Activated CD4-positive, alpha-beta memory T cell treated with anti-CD3 and anti-CD28 coated beads for 36 hours (primary cell): ENCODE results near the gene PLD2. TPM values are rescaled to one million over a fixed set of nuclear protein-coding genes. Genes with fewer than 3 reads are reported as not detected.

ENCODE experiments used
- CTCF ChIA-PET: fragments of 350-600 bp; sonication (Branson Sonifier 250); formaldehyde crosslinking; loops from one replicate; lab custom pipeline; 2021; ENCODE audit warnings: antibody characterized with exemption, inconsistent platforms; lab: Charles Lee
- POLR2A ChIA-PET: fragments of 350-600 bp; sonication (Branson Sonifier 250); formaldehyde crosslinking; loops from one replicate; lab custom pipeline; 2021; ENCODE audit warnings: antibody characterized with exemption; lab: Charles Lee
- DNase-seq: peaks from one replicate; pipeline ENCODE4 v3.0.0-alpha.2; 2020
- H3K27ac Mint-ChIP-seq: one replicate; pipeline ENCODE4 v1.8.0; 2021; ENCODE audit warnings: mixed read lengths
- H3K27me3 Mint-ChIP-seq: one replicate; pipeline ENCODE4 v1.8.0; 2021; ENCODE audit warnings: mixed read lengths
- H3K36me3 Mint-ChIP-seq: one replicate; pipeline ENCODE4 v1.8.0; 2021; ENCODE audit warnings: mixed read lengths
- H3K4me1 Mint-ChIP-seq: one replicate; pipeline ENCODE4 v1.8.0; 2021; ENCODE audit warnings: low read depth, mixed read lengths
- H3K4me3 Mint-ChIP-seq: one replicate; pipeline ENCODE4 v1.8.0; 2021; ENCODE audit warnings: mild to moderate bottlenecking, mixed read lengths
- H3K9me3 Mint-ChIP-seq: one replicate; pipeline ENCODE4 v1.8.0; 2021; ENCODE audit warnings: mixed read lengths
- intact Hi-C: fragments of 100-400 bp; cut with micrococcal nuclease; formaldehyde crosslinking; loops from one replicate; pipeline ENCODE4 v1.15.1; 2023
- total RNA-seq, 2 experiments: library from RNA; stranded (reverse); gene quantifications; one replicate each; pipeline ENCODE4 v1.2.3, GENCODE V29; 2021

The PLD2 gene
- total RNA-seq, 2 experiments from 2014 or later = 15.8 to 19.3 TPM

DNA sequence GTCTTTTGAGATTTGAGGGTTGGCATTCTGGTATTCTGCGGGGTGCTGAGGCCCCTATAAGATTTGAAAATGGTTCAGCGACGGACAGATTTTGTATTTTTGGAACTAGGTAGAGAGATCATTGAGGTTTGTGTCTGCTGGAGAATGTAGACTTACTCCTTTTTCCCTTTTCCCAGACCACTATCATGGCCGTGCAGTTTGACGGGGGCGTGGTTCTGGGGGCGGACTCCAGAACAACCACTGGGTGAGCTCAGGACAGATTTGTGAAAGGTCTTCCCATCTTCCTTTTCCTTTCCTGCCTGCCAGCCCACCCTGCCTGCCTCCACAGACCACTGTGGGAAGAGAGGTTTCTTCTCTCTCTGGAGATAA lies 10.4 kb upstream of the PLD2 start:
- H3K4me1 Mint-ChIP-seq = peaks cover 18% of the 10 kb centered on the region
- H3K36me3 Mint-ChIP-seq = peaks cover 12% of the 10 kb centered on the region
- H3K9me3 Mint-ChIP-seq = no peaks in the 10 kb centered on the region
- H3K27ac Mint-ChIP-seq = peak overlapping the region; percentile 92
- intact Hi-C loops = loop anchor here (1.0 to 2.0 kb wide), 3 partner anchors 11 to 86 kb away; partner anchors contain the start of genes ARRB2, MINK1 and PLD2
- peak overlapping the region; percentile 99 for H3K4me3 Mint-ChIP-seq
- H3K27me3 Mint-ChIP-seq = no peaks in the 10 kb centered on the region
- DNase-seq = peak; percentile 44
- POLR2A ChIA-PET = interaction anchor here (0.9 to 1.7 kb wide), 4 partner anchors 10 to 86 kb away, joined by 3 to 6 read pairs (median 4); partner anchors contain the start of genes ARRB2 and PLD2
- CTCF ChIA-PET = interaction anchor here (0.9 to 1.1 kb wide), 3 partner anchors 10 to 230 kb away, joined by 4 to 6 read pairs (median 4); partner anchors contain the start of genes ARRB2 and VMO1

DNA sequence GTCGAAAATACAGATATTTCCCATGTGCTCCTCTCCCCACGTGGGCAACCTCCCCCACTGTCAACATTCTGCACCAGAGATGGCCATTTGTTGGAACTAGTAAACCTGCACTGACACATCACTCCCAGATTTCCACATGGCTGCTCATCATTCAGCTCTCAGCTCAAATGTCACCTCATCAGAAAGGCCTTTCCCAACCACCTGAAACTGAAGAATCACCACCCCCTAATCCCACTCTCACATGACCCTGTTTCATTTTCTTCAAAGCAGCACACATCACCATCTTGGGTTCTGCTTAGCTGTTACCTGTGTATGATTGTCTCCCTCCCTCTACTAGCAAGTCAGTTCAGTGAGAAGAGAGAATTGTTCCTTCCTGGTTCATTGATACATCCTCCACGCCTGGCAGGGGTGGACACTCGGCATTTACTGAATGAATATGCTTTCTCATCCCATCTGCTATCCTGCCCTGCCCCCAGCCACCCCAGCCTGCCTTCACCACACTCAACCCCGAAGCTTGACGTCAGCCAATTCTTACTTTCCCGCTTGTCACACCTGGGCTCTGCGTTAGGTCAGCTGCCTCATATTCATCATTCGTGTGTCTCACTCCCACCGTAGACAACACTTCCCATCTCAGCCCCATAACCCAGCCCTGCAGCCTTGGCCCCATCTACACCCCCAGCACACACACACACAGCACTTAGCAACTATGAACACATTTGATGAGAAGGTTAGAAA lies 6.3 kb upstream of the PLD2 start:
- no peaks in the 10 kb centered on the region for H3K9me3 Mint-ChIP-seq
- ChIA-PET POLR2A (interaction anchor here (1.8 kb wide), 1 partner anchor 10 kb away, joined by 5 read pairs; no protein-coding TSS in a partner anchor), CTCF (interaction anchor here (0.7 to 0.8 kb wide), 2 partner anchors 10 to 14 kb away, joined by 3 to 4 read pairs; no protein-coding TSS in a partner anchor)

DNA sequence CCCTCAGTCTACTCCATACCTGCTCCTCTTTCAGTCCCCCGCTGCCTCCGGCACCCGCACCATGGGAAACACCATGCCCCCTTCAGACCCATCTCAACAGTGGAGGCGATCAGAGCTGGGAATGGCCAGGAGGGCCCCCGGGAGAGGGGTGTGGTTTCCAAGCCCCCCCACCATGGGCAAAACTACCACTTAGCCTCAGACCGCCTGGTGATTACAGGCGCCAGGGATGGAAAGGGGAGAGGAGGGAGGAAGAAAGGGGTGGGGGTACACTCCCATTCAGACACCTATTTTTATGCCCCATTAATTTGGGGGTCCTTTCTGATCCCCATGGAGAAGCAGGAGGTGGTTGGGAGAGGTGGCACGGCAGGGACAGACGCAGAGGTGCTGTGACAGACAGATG lies 4.7 kb upstream of the PLD2 start, which contains the start of gene C17orf114:
Gene C17orf114 (minus strand): TSS at position 101 of the 400 bp plus-strand sequence.
- DNase-seq = no peak
- Mint-ChIP-seq H3K9me3 (no peaks in the 10 kb centered on the region), H3K4me1 (peaks cover 17% of the 10 kb centered on the region), H3K4me3 (no peak within 1 kb of the TSS), H3K36me3 (peaks cover 8% of the 10 kb centered on the region), H3K27me3 (no peaks in the 10 kb centered on the region), H3K27ac (no peak within 1 kb of the TSS)
- POLR2A ChIA-PET = no interaction called here
- intact Hi-C loops = no loop called here
- CTCF ChIA-PET = no interaction called here

More for the DNA sequence above, 6.3 kb upstream of the PLD2 start:
- H3K4me3 Mint-ChIP-seq = no peak overlapping the region
- no peaks in the 10 kb centered on the region for H3K27me3 Mint-ChIP-seq
- H3K36me3 Mint-ChIP-seq = peaks cover 12% of the 10 kb centered on the region
- H3K4me1 Mint-ChIP-seq = peaks cover 16% of the 10 kb centered on the region
- peak overlapping the region; percentile 53 for H3K27ac Mint-ChIP-seq
- intact Hi-C loops = no loop called here
- no peak for DNase-seq

DNA sequence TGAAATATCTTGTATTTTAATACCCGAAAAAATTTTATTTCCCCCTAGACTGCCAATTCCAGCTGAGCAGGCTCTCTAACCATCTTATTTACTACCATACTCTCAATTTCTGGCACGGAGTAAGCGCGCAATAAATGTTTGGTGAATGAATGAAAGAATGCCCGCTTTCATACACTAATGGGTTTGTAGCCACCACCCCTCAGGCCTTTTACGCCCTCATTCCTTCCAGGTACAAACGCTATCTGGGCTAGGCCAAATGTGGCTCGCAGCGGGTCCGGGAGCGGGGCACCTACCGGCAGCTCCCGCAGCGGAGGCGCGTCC lies 536 bp upstream of the PLD2 start:
- ChIA-PET POLR2A (interaction anchor here (1.0 to 2.1 kb wide), 4 partner anchors 9 to 20 kb away, joined by 3 to 8 read pairs (median 5); partner anchors contain the start of genes PSMB6 and VMO1), CTCF (interaction anchor here (1.2 to 2.8 kb wide), 4 partner anchors 16 to 97 kb away, joined by 3 to 28 read pairs (median 4); partner anchors contain the start of genes ARRB2 and CHRNE)
- Mint-ChIP-seq H3K4me1 (peaks cover 14% of the 10 kb centered on the region), H3K27me3 (no peaks in the 10 kb centered on the region), H3K36me3 (peaks cover 4% of the 10 kb centered on the region), H3K9me3 (no peaks in the 10 kb centered on the region), H3K4me3 (peak overlapping the region; percentile 73), H3K27ac (no peak overlapping the region)
- DNase-seq = no peak
- intact Hi-C loops = no loop called here

DNA sequence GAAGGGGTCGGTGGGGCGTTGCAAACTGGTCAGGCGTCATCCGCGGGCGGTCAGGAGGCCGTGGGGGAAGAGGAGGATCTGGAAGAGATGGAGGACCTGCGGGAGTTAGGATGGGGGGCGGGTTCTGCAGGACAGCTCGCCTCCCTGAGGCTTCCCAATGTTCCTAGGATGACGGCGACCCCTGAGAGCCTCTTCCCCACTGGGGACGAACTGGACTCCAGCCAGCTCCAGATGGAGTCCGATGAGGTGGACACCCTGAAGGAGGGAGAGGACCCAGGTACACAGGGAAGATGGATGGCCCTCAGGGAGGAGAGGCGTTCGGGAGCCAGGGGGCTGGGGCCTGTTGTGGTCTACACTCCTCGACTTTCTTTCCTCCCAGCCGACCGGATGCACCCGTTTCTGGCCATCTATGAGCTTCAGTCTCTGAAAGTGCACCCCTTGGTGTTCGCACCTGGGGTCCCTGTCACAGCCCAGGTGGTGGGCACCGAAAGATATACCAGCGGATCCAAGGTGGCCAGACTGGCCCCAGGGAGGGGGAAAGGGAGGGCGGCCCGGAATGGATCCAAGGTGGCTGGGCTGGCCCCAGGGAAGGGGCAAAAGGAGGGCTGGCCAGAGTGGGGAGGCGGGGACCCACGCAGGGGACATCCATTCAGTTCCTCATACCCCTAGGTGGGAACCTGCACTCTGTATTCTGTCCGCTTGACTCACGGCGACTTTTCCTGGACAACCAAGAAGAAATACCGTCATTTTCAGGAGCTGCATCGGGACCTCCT lies 839 bp downstream of the PLD2 start:
- Mint-ChIP-seq H3K36me3 (peaks cover 4% of the 10 kb centered on the region), H3K27me3 (no peaks in the 10 kb centered on the region), H3K27ac (no peak overlapping the region), H3K4me1 (peaks cover 14% of the 10 kb centered on the region), H3K4me3 (peak overlapping the region; percentile 74), H3K9me3 (no peaks in the 10 kb centered on the region)
- ChIA-PET CTCF (interaction anchor here (1.1 to 2.8 kb wide), 6 partner anchors 18 to 331 kb away, joined by 3 to 28 read pairs (median 4); partner anchors contain the start of genes ARRB2 and CHRNE), POLR2A (interaction anchor here (1.4 to 2.1 kb wide), 3 partner anchors 10 to 18 kb away, joined by 4 to 8 read pairs (median 6); partner anchors contain the start of gene PSMB6)
- DNase-seq = no peak
- intact Hi-C loops = loop anchor here (1.0 kb wide), 1 partner anchor 11 kb away; the partner anchor contains the start of gene PSMB6

DNA sequence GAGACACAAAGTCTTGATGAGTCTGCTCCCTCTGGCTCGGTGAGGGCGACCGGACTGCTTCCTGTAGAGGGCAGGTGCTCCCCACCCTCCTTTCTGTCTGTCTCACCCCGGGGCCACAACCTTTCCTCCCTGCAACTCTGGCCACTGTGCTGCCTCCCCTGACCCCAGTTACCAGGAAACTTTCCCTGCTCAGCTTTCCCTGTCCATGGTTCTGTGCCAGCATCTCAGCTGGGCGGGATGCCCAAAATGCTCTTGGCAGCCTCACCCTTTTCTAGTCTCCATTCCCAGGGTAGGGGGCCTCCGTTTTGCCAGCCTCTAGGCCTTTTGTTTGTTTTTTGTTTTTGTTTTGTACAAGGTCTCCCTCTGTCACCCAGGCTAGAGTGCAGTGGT lies 1.4 kb downstream of the PLD2 start:
- POLR2A ChIA-PET = no interaction called here

DNA sequence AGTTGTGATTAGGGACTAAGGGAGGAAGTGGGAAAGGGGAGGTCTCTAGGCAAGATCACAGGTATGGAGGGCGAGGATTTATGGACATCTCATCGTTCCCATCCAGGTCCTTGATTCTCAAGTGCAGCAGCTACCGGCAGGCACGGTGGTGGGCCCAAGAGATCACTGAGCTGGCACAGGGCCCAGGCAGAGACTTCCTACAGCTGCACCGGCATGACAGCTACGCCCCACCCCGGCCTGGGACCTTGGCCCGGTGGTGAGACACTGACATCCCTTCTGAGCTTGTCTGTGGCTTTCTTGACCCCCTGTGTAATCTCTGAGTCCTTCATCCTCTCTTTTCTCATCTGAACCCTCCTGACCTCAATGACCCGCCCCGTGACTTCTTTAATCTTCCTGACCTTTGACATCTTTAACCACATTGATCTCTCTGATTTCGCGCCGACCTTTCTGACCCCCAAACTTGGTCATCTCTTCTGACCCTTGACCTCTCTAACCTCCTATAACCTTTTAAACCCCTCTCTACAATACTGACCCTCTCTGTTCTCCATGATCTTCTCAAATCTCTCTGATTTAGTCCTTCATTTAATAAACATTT lies 3.8 kb downstream of the PLD2 start:
- ChIA-PET CTCF (no interaction called here), POLR2A (interaction anchor here (2.0 kb wide), 1 partner anchor 15 kb away, joined by 4 read pairs; the partner anchor contains the start of gene PSMB6)
- intact Hi-C loops = no loop called here
- Mint-ChIP-seq H3K27me3 (no peaks in the 10 kb centered on the region), H3K4me1 (peaks cover 14% of the 10 kb centered on the region), H3K9me3 (no peaks in the 10 kb centered on the region), H3K4me3 (no peak overlapping the region), H3K27ac (no peak overlapping the region), H3K36me3 (peaks cover 4% of the 10 kb centered on the region)
- no peak for DNase-seq

More for the DNA sequence above, 1.4 kb downstream of the PLD2 start:
- intact Hi-C loops = no loop called here
- H3K36me3 Mint-ChIP-seq = peaks cover 4% of the 10 kb centered on the region
- CTCF ChIA-PET = interaction anchor here (2.8 kb wide), 1 partner anchor 18 kb away, joined by 28 read pairs; no protein-coding TSS in a partner anchor
- no peak for DNase-seq
- H3K4me3 Mint-ChIP-seq = peak overlapping the region; percentile 59
- no peaks in the 10 kb centered on the region for H3K27me3 Mint-ChIP-seq
- H3K27ac Mint-ChIP-seq = no peak overlapping the region
- peaks cover 14% of the 10 kb centered on the region for H3K4me1 Mint-ChIP-seq
- no peaks in the 10 kb centered on the region for H3K9me3 Mint-ChIP-seq

DNA sequence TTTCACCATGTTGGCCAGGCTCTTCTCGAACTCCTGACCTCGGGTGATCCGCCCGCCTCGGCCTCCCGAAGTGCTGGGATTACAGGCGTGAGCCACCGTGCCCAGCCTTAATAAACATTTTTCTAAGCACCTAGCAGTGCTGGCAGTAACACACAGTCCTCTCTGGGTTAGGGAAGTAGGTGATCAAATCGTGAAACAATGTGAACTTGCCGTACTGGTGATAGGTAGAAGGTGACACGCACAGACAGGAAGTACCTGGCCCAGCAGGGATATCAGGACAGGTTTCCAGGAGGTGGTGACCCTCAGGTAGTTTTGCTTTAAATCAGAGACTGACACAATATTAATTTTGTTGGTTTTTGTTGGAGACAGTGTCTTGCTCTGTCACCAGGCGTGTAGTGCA lies 4.5 kb downstream of the PLD2 start:
- no peak overlapping the region for H3K4me3 Mint-ChIP-seq
- no peak for DNase-seq
- H3K36me3 Mint-ChIP-seq = peaks cover 4% of the 10 kb centered on the region
- H3K9me3 Mint-ChIP-seq = no peaks in the 10 kb centered on the region
- H3K27me3 Mint-ChIP-seq = no peaks in the 10 kb centered on the region
- H3K4me1 Mint-ChIP-seq = peaks cover 7% of the 10 kb centered on the region
- intact Hi-C loops = no loop called here
- POLR2A ChIA-PET = no interaction called here
- H3K27ac Mint-ChIP-seq = no peak overlapping the region
- CTCF ChIA-PET = interaction anchor here (0.7 to 1.6 kb wide), 2 partner anchors 75 to 92 kb away, joined by 3 read pairs; partner anchors contain the start of gene CHRNE

DNA sequence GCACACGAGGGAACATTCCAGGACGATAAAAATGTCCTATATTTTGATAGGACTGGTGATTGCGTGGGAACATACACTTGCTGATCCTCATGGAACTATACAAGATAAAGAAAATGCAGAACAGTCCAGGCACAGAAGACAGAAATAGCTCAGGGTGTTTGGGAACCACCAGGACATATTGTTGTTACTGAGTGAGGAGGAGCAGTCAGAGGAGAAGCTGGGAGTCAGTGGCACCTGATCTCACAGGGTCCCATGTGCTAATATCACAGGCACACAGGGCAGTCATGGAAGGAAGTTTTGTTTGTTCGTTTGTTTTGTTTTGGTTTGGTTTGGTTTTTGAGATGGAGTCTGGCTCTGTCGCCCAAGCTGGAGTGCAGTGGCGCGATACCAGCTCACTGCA lies 5.7 kb downstream of the PLD2 start:
- Mint-ChIP-seq H3K4me1 (peaks cover 5% of the 10 kb centered on the region), H3K36me3 (peaks cover 4% of the 10 kb centered on the region), H3K9me3 (no peaks in the 10 kb centered on the region), H3K27ac (no peak overlapping the region), H3K27me3 (no peaks in the 10 kb centered on the region), H3K4me3 (no peak overlapping the region)
- no peak for DNase-seq
- intact Hi-C loops = no loop called here
- CTCF ChIA-PET = interaction anchor here (1.6 kb wide), 2 partner anchors 23 to 91 kb away, joined by 3 to 6 read pairs; partner anchors contain the start of genes CHRNE and GLTPD2
- POLR2A ChIA-PET = no interaction called here

DNA sequence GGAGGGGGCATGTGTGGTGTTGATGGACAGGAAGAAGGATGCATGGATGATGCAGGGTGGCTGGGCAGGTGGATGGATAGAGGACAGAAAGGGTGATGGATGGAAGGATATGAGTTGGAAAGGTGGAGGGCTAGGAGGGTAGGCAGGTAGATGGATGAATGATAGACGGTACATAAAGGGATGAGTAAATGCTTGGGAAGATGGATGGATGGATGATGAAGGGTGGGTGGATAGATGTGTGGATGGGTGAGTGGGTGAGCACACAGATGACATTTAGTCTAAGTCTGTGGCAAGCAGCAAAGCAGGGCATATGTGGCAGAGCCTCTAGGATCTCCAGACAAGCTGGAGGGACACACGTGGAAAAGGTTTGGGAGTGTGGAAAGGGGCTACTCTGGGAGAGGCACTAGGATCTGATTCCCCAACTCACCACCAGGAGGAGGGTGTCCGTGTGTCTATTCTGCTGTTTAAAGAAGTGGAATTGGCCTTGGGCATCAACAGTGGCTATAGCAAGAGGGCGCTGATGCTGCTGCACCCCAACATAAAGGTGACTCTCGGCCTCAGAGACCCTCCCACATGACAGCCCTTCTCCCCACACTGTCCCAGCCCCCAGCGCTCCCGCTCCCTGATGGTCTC lies 8.2 kb downstream of the PLD2 start:
- no peaks in the 10 kb centered on the region for H3K27me3 Mint-ChIP-seq
- peaks cover 3% of the 10 kb centered on the region for H3K36me3 Mint-ChIP-seq
- H3K4me3 Mint-ChIP-seq = no peak overlapping the region
- POLR2A ChIA-PET = no interaction called here
- H3K27ac Mint-ChIP-seq = no peak overlapping the region
- intact Hi-C loops = no loop called here
- CTCF ChIA-PET = no interaction called here
- no peak for DNase-seq
- no peaks in the 10 kb centered on the region for H3K9me3 Mint-ChIP-seq
- no peaks in the 10 kb centered on the region for H3K4me1 Mint-ChIP-seq

DNA sequence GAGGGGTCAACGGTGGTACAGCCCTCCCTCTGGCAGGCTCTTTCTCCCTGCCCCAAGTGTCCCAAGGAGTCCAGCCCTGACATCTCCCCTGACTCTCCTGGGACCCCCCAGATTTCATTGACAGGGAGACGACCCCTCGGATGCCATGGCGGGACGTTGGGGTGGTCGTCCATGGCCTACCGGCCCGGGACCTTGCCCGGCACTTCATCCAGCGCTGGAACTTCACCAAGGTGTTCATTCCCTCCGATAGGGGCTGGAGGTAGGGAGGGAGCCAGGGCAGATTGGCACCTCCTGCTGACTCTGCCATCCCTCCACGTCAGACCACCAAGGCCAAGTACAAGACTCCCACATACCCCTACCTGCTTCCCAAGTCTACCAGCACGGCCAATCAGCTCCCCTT lies 9.9 kb downstream of the PLD2 start:
- Mint-ChIP-seq H3K27ac (no peak overlapping the region), H3K4me3 (no peak overlapping the region), H3K9me3 (no peaks in the 10 kb centered on the region), H3K36me3 (no peaks in the 10 kb centered on the region), H3K4me1 (no peaks in the 10 kb centered on the region), H3K27me3 (no peaks in the 10 kb centered on the region)
- ChIA-PET CTCF (no interaction called here), POLR2A (no interaction called here)
- no peak for DNase-seq
- intact Hi-C loops = no loop called here
